K562 (cell line): ENCODE results near the gene METTL2B. TPM values are rescaled to one million over a fixed set of nuclear protein-coding genes. Genes with fewer than 3 reads are reported as not detected.

Experiments
- BHLHE40 ChIP-seq: IDR thresholded peaks from 2 replicates; pipeline ENCODE4 v1.6.1; 2011; ENCODE audit warnings: low read length, improper control_type of control experiment
- GABPB1 ChIP-seq: sonication (generic); formaldehyde crosslinking; IDR thresholded peaks from 2 replicates; pipeline ENCODE4 v1.8.0; 2022; ENCODE audit warnings: mild to moderate bottlenecking, missing genetic modification reagents
- KLF10 ChIP-seq: fragments of 250-450 bp; sonication (Bioruptor Pico); IDR thresholded peaks from 2 replicates; pipeline ENCODE4 v1.6.1; 2021; ENCODE audit warnings: matching md5 sums
- NR4A1 ChIP-seq, 2 experiments: fragments of 250-450 bp in 1 of 2; fragments of 450-650 bp in 1 of 2; sonication (Bioruptor Pico) in 1 of 2; IDR thresholded peaks; 2 replicates each; pipeline versions ENCODE4 v1.4.0 to v1.6.1; 2016 to 2020; ENCODE audit warnings: mild to moderate bottlenecking in 2 of 2, missing compliant biosample characterization in 1 of 2, missing genetic modification characterization in 1 of 2, moderate library complexity in 1 of 2
- ZKSCAN3 ChIP-seq: fragments of 250-450 bp; sonication (Bioruptor Pico); IDR thresholded peaks from 2 replicates; pipeline ENCODE4 v1.4.0; 2020
- ZNF282 ChIP-seq: sonication (generic); formaldehyde crosslinking; IDR thresholded peaks from 2 replicates; pipeline ENCODE4 v1.8.1; 2023; ENCODE audit warnings: missing genetic modification reagents
- ZNF3 ChIP-seq: fragments of 250-450 bp; sonication (Bioruptor Pico); IDR thresholded peaks from 2 replicates; pipeline ENCODE4 v1.5.0; 2021; ENCODE audit warnings: mild to moderate bottlenecking, moderate library complexity
- ZNF830 ChIP-seq: fragments of 250-450 bp; sonication (Bioruptor Pico); IDR thresholded peaks from 2 replicates; pipeline ENCODE4 v1.5.0; 2021; ENCODE audit warnings: mild to moderate bottlenecking
- polyA plus RNA-seq, 8 experiments: library from polyadenylated mRNA; depleted of rRNA in 4 of 8; stranded (reverse) in 5 of 8; unstranded in 3 of 8; fragments of >200 nt; fragmentation: Nextera tagmentation in 2 of 8; fragmentation: Illumina TruSeq in 1 of 8; extraction: Ambion mirVana in 2 of 8; extraction: Trizol in 1 of 8; gene quantifications; 2 replicates each; pipeline versions ENCODE4 v1.2.1 to v1.2.3, GENCODE V29; 2011 to 2014; ENCODE audit warnings: inconsistent platforms in 1 of 8, missing spikeins in 1 of 8
- total RNA-seq, 7 experiments: library from RNA; depleted of rRNA in 6 of 7; stranded (reverse); fragments of >200 nt in 6 of 7; fragmentation: Illumina TruSeq in 2 of 7; extraction: Trizol in 2 of 7; gene quantifications; 2 replicates each; pipeline versions ENCODE4 v1.2.1 to v1.2.3, GENCODE V29; 2011 to 2021; ENCODE audit warnings: low replicate concordance in 1 of 7
- TF ChIP-seq, protein P1 (sequence below): fragments of 450-650 bp; IDR thresholded peaks from 2 replicates; pipeline ENCODE4 v1.6.1; 2016; ENCODE audit warnings: mild to moderate bottlenecking, moderate library complexity
- TF ChIP-seq, protein P2 (sequence below): fragments of 250-450 bp; sonication (Bioruptor Pico); IDR thresholded peaks from 2 replicates; pipeline ENCODE4 v1.4.0; 2020; ENCODE audit warnings: mild to moderate bottlenecking
- TF ChIP-seq, protein P3 (sequence below): fragments of 250-450 bp; sonication (Bioruptor Pico); IDR thresholded peaks from 2 replicates; pipeline ENCODE4 v1.5.0; 2021

The METTL2B gene
- total and polyA plus RNA-seq, 9 of the 15 experiments (the other 6 are each of a cell fraction or from before 2014, with no cell fraction given): 35.9 to 95.7 (median 79.2) TPM

DNA sequence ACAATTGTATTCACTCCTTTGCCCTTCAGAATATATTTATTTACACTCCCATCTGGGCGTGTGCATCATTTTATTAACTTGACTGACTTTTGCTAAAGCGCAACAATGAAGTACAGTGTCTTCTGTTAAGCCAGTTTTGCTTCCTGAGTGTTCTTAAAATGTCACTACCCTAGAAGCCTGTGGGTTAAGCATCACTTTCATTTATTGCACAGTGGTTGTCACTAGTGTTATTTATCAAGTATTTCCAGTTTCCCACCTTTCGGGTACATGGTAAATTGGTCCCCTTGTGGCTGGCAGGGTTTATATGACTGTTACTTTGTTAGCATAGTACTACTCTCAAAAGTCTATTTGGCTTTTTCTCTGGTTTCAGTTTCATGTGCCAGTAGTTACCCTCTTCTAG is 17.6 kb upstream of the METTL2B start (continued):
- TF ChIP-seq, protein P1, sequence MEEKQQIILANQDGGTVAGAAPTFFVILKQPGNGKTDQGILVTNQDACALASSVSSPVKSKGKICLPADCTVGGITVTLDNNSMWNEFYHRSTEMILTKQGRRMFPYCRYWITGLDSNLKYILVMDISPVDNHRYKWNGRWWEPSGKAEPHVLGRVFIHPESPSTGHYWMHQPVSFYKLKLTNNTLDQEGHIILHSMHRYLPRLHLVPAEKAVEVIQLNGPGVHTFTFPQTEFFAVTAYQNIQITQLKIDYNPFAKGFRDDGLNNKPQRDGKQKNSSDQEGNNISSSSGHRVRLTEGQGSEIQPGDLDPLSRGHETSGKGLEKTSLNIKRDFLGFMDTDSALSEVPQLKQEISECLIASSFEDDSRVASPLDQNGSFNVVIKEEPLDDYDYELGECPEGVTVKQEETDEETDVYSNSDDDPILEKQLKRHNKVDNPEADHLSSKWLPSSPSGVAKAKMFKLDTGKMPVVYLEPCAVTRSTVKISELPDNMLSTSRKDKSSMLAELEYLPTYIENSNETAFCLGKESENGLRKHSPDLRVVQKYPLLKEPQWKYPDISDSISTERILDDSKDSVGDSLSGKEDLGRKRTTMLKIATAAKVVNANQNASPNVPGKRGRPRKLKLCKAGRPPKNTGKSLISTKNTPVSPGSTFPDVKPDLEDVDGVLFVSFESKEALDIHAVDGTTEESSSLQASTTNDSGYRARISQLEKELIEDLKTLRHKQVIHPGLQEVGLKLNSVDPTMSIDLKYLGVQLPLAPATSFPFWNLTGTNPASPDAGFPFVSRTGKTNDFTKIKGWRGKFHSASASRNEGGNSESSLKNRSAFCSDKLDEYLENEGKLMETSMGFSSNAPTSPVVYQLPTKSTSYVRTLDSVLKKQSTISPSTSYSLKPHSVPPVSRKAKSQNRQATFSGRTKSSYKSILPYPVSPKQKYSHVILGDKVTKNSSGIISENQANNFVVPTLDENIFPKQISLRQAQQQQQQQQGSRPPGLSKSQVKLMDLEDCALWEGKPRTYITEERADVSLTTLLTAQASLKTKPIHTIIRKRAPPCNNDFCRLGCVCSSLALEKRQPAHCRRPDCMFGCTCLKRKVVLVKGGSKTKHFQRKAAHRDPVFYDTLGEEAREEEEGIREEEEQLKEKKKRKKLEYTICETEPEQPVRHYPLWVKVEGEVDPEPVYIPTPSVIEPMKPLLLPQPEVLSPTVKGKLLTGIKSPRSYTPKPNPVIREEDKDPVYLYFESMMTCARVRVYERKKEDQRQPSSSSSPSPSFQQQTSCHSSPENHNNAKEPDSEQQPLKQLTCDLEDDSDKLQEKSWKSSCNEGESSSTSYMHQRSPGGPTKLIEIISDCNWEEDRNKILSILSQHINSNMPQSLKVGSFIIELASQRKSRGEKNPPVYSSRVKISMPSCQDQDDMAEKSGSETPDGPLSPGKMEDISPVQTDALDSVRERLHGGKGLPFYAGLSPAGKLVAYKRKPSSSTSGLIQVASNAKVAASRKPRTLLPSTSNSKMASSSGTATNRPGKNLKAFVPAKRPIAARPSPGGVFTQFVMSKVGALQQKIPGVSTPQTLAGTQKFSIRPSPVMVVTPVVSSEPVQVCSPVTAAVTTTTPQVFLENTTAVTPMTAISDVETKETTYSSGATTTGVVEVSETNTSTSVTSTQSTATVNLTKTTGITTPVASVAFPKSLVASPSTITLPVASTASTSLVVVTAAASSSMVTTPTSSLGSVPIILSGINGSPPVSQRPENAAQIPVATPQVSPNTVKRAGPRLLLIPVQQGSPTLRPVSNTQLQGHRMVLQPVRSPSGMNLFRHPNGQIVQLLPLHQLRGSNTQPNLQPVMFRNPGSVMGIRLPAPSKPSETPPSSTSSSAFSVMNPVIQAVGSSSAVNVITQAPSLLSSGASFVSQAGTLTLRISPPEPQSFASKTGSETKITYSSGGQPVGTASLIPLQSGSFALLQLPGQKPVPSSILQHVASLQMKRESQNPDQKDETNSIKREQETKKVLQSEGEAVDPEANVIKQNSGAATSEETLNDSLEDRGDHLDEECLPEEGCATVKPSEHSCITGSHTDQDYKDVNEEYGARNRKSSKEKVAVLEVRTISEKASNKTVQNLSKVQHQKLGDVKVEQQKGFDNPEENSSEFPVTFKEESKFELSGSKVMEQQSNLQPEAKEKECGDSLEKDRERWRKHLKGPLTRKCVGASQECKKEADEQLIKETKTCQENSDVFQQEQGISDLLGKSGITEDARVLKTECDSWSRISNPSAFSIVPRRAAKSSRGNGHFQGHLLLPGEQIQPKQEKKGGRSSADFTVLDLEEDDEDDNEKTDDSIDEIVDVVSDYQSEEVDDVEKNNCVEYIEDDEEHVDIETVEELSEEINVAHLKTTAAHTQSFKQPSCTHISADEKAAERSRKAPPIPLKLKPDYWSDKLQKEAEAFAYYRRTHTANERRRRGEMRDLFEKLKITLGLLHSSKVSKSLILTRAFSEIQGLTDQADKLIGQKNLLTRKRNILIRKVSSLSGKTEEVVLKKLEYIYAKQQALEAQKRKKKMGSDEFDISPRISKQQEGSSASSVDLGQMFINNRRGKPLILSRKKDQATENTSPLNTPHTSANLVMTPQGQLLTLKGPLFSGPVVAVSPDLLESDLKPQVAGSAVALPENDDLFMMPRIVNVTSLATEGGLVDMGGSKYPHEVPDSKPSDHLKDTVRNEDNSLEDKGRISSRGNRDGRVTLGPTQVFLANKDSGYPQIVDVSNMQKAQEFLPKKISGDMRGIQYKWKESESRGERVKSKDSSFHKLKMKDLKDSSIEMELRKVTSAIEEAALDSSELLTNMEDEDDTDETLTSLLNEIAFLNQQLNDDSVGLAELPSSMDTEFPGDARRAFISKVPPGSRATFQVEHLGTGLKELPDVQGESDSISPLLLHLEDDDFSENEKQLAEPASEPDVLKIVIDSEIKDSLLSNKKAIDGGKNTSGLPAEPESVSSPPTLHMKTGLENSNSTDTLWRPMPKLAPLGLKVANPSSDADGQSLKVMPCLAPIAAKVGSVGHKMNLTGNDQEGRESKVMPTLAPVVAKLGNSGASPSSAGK: no peak
- TF ChIP-seq ZNF3 (CRISPR knock-in tag) (no peak), ZNF830 (CRISPR knock-in tag) (no peak), KLF10 (no peak), GABPB1 (CRISPR knock-in tag) (0 out of 2 replicates have a peak, but pooled peaks have one; percentile 36), ZNF282 (CRISPR knock-in tag) (no peak), ZKSCAN3 (0 out of 2 replicates have a peak, but pooled peaks have one; percentile 11), BHLHE40 (no peak), NR4A1 (CRISPR knock-in tag; IDR thresholded peaks at IDR 0.05) (no peak), NR4A1 (tag; IDR thresholded peaks at IDR 0.05) (no peak)
- TF ChIP-seq, protein P2, sequence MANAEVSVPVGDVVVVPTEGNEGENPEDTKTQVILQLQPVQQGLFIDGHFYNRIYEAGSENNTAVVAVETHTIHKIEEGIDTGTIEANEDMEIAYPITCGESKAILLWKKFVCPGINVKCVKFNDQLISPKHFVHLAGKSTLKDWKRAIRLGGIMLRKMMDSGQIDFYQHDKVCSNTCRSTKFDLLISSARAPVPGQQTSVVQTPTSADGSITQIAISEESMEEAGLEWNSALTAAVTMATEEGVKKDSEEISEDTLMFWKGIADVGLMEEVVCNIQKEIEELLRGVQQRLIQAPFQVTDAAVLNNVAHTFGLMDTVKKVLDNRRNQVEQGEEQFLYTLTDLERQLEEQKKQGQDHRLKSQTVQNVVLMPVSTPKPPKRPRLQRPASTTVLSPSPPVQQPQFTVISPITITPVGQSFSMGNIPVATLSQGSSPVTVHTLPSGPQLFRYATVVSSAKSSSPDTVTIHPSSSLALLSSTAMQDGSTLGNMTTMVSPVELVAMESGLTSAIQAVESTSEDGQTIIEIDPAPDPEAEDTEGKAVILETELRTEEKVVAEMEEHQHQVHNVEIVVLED (CRISPR knock-in tag): 0 out of 2 replicates have a peak, but pooled peaks have one; percentile 3
- TF ChIP-seq, protein P3, sequence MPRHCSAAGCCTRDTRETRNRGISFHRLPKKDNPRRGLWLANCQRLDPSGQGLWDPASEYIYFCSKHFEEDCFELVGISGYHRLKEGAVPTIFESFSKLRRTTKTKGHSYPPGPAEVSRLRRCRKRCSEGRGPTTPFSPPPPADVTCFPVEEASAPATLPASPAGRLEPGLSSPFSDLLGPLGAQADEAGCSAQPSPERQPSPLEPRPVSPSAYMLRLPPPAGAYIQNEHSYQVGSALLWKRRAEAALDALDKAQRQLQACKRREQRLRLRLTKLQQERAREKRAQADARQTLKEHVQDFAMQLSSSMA (CRISPR knock-in tag): no peak
- TF ChIP-seq, all 486 proteins: peak for 8
